Osteoblast (primary cell): ENCODE measurements around the gene PRR5L. TPM values are rescaled to one million over a fixed set of nuclear protein-coding genes. Genes with fewer than 3 reads are reported as not detected.
"Not testable (repeated sequence)": the region's sequence is repeated elsewhere in the genome, so short reads cannot be mapped to it uniquely, and the experiment has no call there.

Experiments
- DNase-seq: peaks from one replicate; pipeline ENCODE4 v3.0.0; 2011; ENCODE audit warnings: low spot score, mixed read lengths; ENCODE audit not compliant: insufficient read length; ENCODE audit errors: missing footprints
- H2AFZ ChIP-seq: 2 replicates; pipeline ENCODE4 v1.6.0; 2011; ENCODE audit warnings: mild to moderate bottlenecking, low read length
- H3K27ac ChIP-seq: 2 replicates; pipeline ENCODE4 v1.5.1; 2011; ENCODE audit warnings: mild to moderate bottlenecking, low read depth, low read length, moderate library complexity
- H3K27me3 ChIP-seq: 2 replicates; pipeline ENCODE4 v1.6.0; 2012; ENCODE audit warnings: mild to moderate bottlenecking, control low read depth, inconsistent platforms, low read length, moderate library complexity; ENCODE audit not compliant: insufficient read depth
- H3K36me3 ChIP-seq: 2 replicates; pipeline ENCODE4 v1.5.1; 2011; ENCODE audit warnings: mild to moderate bottlenecking, low read length, control low read depth, moderate library complexity; ENCODE audit not compliant: insufficient read depth
- H3K4me1 ChIP-seq: 2 replicates; pipeline ENCODE4 v1.5.1; 2011; ENCODE audit warnings: mild to moderate bottlenecking, low read length, control low read depth, moderate library complexity; ENCODE audit not compliant: insufficient read depth
- H3K4me2 ChIP-seq: 2 replicates; pipeline ENCODE4 v1.6.0; 2011; ENCODE audit warnings: mild to moderate bottlenecking, low read length; ENCODE audit not compliant: insufficient read depth
- H3K4me3 ChIP-seq: fragments of 200-600 bp; sonication (generic); 3 replicates; pipeline ENCODE4 v1.5.1; 2012; ENCODE audit warnings: mild to moderate bottlenecking, low read length, inconsistent platforms; ENCODE audit not compliant: insufficient read depth
- H3K79me2 ChIP-seq: 2 replicates; pipeline ENCODE4 v1.6.0; 2012; ENCODE audit warnings: mild to moderate bottlenecking, low read length, control low read depth, inconsistent platforms; ENCODE audit not compliant: insufficient read depth
- H3K9me3 ChIP-seq: 2 replicates; pipeline ENCODE4 v1.5.1; 2011; ENCODE audit warnings: low read depth, low read length, control low read depth
- H4K20me1 ChIP-seq: 2 replicates; pipeline ENCODE4 v1.6.0; 2012; ENCODE audit warnings: mild to moderate bottlenecking, low read length, control low read depth; ENCODE audit not compliant: insufficient read depth
- total RNA-seq: library from RNA; depleted of rRNA; stranded (reverse); fragments of >200 nt; gene quantifications from 2 replicates; pipeline ENCODE4 v1.2.3, GENCODE V29; 2012
- TF ChIP-seq, protein P1 (sequence below): IDR thresholded peaks from 2 replicates; pipeline ENCODE4 v1.5.1; 2011; ENCODE audit warnings: mild to moderate bottlenecking, low read depth, low read length, moderate library complexity; ENCODE audit errors: extremely low read depth

The PRR5L gene
- total RNA-seq, 1 donor: 9.8 TPM

DNA sequence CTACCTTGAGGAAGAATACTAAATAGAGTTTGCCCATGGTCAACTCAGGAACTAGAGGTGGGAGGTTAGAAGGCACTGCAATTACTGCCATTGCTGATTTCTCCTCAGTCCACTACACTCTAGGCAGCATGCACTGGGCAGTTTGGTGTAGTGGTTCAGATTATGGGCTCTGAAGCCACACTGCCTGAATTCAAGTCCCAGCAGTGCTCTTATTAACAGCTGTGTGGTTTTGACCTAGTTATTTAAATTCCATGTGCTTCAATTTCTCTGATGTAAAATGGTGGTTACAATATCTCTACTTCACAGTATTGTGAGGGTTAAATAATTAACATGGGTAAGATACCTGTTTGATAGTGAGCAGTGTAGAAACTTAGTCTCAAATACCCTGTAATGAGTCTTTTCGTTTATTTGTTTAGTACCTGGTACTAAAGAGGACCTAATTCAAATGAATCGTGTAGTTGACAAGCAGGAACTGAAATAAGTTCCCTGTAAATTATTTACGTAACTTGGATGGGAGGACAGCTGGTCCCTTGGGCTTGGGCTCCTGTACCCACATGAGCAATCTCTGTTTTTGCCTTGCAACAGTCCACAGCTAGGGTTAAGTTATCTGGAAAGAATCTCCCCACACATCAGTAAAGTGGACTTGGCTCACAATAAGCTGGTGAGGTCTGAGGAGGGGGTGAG is 17.8 kb downstream of the PRR5L start:
- TF ChIP-seq, protein P1, sequence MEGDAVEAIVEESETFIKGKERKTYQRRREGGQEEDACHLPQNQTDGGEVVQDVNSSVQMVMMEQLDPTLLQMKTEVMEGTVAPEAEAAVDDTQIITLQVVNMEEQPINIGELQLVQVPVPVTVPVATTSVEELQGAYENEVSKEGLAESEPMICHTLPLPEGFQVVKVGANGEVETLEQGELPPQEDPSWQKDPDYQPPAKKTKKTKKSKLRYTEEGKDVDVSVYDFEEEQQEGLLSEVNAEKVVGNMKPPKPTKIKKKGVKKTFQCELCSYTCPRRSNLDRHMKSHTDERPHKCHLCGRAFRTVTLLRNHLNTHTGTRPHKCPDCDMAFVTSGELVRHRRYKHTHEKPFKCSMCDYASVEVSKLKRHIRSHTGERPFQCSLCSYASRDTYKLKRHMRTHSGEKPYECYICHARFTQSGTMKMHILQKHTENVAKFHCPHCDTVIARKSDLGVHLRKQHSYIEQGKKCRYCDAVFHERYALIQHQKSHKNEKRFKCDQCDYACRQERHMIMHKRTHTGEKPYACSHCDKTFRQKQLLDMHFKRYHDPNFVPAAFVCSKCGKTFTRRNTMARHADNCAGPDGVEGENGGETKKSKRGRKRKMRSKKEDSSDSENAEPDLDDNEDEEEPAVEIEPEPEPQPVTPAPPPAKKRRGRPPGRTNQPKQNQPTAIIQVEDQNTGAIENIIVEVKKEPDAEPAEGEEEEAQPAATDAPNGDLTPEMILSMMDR: no peak
- Histone ChIP-seq H3K27me3 (peaks cover 45% of the 10 kb centered on the region), H3K4me1 (peaks cover 11% of the 10 kb centered on the region), H3K9me3 (no peaks in the 10 kb centered on the region), H3K36me3 (no peaks in the 10 kb centered on the region), H2AFZ (no peak overlapping the region), H4K20me1 (no peaks in the 10 kb centered on the region), H3K27ac (no peak overlapping the region), H3K4me3 (no peak overlapping the region), H3K79me2 (no peaks in the 10 kb centered on the region), H3K4me2 (no peak overlapping the region)
- DNase-seq: no peak

DNA sequence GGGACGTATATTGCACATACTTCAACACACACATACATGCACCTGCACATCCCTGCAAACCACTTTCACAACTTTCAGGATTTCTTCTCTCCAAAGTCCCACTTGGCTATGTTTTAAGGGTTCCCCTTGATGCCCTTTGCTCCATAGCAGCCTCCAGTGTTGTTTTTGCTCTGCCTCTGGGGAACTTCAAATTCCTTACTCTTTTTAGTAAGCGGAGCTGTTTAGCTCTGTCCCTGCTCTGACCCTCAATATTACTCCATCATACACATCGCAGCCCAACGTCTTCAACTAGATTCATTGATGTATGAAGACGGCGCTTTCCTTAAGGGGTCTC is 18.3 kb downstream of the PRR5L start:
- Histone ChIP-seq H2AFZ (no peak overlapping the region), H3K9me3 (no peaks in the 10 kb centered on the region), H3K4me2 (no peak overlapping the region), H3K4me1 (peaks cover 11% of the 10 kb centered on the region), H3K79me2 (no peaks in the 10 kb centered on the region), H3K36me3 (no peaks in the 10 kb centered on the region), H4K20me1 (no peaks in the 10 kb centered on the region), H3K27ac (no peak overlapping the region), H3K4me3 (no peak overlapping the region), H3K27me3 (peaks cover 48% of the 10 kb centered on the region)
- no peak for DNase-seq
- TF ChIP-seq, protein P1: no peak

DNA sequence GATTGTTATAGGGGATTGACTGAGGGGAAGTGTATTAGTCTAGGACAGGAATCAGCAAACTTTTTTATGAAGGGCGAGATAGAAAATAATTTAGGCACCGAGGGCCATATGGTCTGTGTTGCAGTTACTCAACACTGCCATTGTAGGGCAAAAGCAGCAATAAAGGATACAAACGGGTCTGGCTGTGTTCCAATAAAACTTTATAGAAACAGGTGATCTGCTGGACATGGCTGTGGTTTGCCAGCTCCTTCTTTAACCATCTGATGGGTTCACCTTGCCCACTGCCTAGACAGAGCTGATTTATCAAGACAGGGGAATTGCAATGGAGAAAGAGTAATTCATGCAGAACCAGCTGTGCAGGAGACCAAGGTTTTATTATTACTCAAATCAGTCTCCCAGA is 20.0 kb downstream of the PRR5L start:
- H2AFZ ChIP-seq: no peak overlapping the region
- DNase-seq: no peak
- H3K4me3 ChIP-seq: no peak overlapping the region
- H3K27me3 ChIP-seq: peaks cover 48% of the 10 kb centered on the region
- H3K4me2 ChIP-seq: no peak overlapping the region
- no peak overlapping the region for H3K27ac ChIP-seq
- no peaks in the 10 kb centered on the region for H3K9me3 ChIP-seq
- TF ChIP-seq, protein P1: no peak
- H4K20me1 ChIP-seq: no peaks in the 10 kb centered on the region
- no peaks in the 10 kb centered on the region for H3K36me3 ChIP-seq
- no peaks in the 10 kb centered on the region for H3K79me2 ChIP-seq
- peaks cover 8% of the 10 kb centered on the region for H3K4me1 ChIP-seq

DNA sequence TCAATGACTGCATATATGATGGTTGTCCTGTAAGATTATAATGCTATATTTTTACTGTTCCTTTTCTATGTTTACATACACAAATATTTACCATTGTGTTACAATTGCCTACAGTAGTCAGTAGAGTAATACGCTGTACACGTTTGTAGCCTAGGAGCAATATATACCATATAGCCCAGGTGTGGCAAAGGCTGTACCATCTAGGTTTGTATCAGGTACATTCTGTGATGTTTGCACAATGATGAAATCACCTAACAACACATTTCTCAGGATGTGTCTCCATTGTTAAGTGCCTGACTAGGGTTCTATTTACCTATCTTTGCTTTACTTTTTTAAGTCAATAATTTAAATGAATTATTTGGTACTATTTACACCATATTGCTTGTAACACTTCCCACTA is 21.9 kb downstream of the PRR5L start:
- Histone ChIP-seq H3K27ac (no peak overlapping the region), H2AFZ (no peak overlapping the region), H3K9me3 (no peaks in the 10 kb centered on the region), H3K79me2 (no peaks in the 10 kb centered on the region), H4K20me1 (no peaks in the 10 kb centered on the region), H3K4me3 (no peak overlapping the region), H3K4me2 (no peak overlapping the region), H3K27me3 (peaks cover 48% of the 10 kb centered on the region), H3K36me3 (no peaks in the 10 kb centered on the region), H3K4me1 (no peaks in the 10 kb centered on the region)
- TF ChIP-seq, protein P1: no peak
- no peak for DNase-seq

DNA sequence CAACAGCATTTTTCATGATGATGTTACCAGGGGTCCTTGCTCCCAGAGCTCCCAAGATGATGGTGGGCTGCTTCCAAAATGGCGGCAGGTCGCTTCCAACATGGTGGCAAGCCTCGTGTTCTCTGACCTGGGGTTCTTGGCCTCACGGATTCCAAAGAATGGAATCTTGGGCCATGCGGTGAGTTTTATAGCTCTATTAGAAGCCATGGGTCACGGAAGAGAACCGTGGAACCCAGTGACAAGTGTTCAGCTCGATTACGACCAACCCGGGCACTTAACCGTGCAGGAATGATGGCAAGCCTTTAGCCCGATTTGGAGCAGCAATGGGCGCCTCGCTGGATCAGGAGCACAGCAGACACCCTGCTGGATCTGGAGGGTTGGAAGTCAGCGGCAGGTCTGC is 28.9 kb downstream of the PRR5L start:
- not testable (repeated sequence) for H3K4me1 ChIP-seq, DNase-seq, H3K4me3 ChIP-seq, H3K9me3 ChIP-seq, H3K36me3 ChIP-seq, H3K79me2 ChIP-seq, H3K27me3 ChIP-seq, H4K20me1 ChIP-seq, H2AFZ ChIP-seq, H3K4me2 ChIP-seq, H3K27ac ChIP-seq

DNA sequence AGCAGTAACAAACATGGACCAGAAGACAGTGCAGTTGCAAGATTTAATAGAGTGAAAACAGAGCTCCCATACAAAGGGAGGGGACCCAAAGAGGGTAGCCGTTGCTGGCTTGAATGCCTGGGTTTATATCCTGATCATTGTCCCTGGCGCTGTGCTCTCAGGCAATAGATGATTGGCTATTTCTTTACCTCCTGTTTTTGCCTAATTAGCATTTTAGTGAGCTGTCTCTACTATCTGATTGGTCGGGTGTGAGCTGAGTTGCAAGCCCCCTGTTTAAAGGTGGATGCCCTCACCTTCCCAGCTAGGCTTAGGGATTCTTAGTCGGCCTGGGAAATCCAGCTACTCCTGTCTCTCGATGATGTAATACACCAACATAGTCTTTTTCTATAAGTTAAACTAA is 29.3 kb downstream of the PRR5L start:
- H3K9me3 ChIP-seq, H3K4me1 ChIP-seq, H3K4me3 ChIP-seq, DNase-seq, H4K20me1 ChIP-seq, H3K27ac ChIP-seq, H3K79me2 ChIP-seq, H3K4me2 ChIP-seq, H2AFZ ChIP-seq, H3K27me3 ChIP-seq, H3K36me3 ChIP-seq: not testable (repeated sequence)
